Activated naive CD4-positive, alpha-beta T cell treated with anti-CD3 and anti-CD28 coated beads for 36 hours (primary cell): ENCODE results near the gene SHTN1. TPM values are rescaled to one million over a fixed set of nuclear protein-coding genes. Genes with fewer than 3 reads are reported as not detected.

Source experiments
- CTCF ChIA-PET: fragments of 350-600 bp; sonication (Branson Sonifier 250); formaldehyde crosslinking; loops from one replicate; lab custom pipeline; 2021; ENCODE audit warnings: antibody characterized with exemption; lab: Charles Lee
- DNase-seq: peaks from one replicate; pipeline ENCODE4 v3.0.0-alpha.2; 2020
- H3K27ac Mint-ChIP-seq: one replicate; pipeline ENCODE4 v1.8.0; 2021; ENCODE audit warnings: mild to moderate bottlenecking, mixed read lengths
- H3K27me3 Mint-ChIP-seq: one replicate; pipeline ENCODE4 v1.8.0; 2021; ENCODE audit warnings: low read depth, mixed read lengths
- H3K36me3 Mint-ChIP-seq: one replicate; pipeline ENCODE4 v1.8.0; 2021; ENCODE audit warnings: low read depth, mixed read lengths
- H3K4me1 Mint-ChIP-seq: one replicate; pipeline ENCODE4 v1.8.0; 2021; ENCODE audit warnings: low read depth, mixed read lengths
- H3K4me3 Mint-ChIP-seq: one replicate; pipeline ENCODE4 v1.8.0; 2021; ENCODE audit warnings: mild to moderate bottlenecking, moderate library complexity, mixed read lengths
- H3K9me3 Mint-ChIP-seq: one replicate; pipeline ENCODE4 v1.8.0; 2021; ENCODE audit warnings: mixed read lengths
- intact Hi-C: fragments of 100-400 bp; cut with micrococcal nuclease; formaldehyde crosslinking; loops from one replicate; pipeline ENCODE4 v1.15.1; 2023
- total RNA-seq, 2 experiments: library from RNA; stranded (reverse); gene quantifications; one replicate each; pipeline ENCODE4 v1.2.3, GENCODE V29; 2021

The SHTN1 gene
- under 1 TPM; 0.29 to 0.40 TPM for total RNA-seq

- peak; percentile 55 for DNase-seq
- peak within 1 kb of the TSS; percentile 66 for H3K4me3 Mint-ChIP-seq
- H3K9me3 Mint-ChIP-seq = no peaks in the 10 kb centered on the region
- peaks cover 46% of the 10 kb centered on the region for H3K27me3 Mint-ChIP-seq
- no peak within 1 kb of the TSS for H3K27ac Mint-ChIP-seq
- intact Hi-C loops = loop anchor here (5.0 kb wide), 1 partner anchor 172 kb away; no protein-coding TSS in a partner anchor
- CTCF ChIA-PET = interaction anchor here (0.6 to 2.5 kb wide), 2 partner anchors 163 to 170 kb away, joined by 3 to 11 read pairs; no protein-coding TSS in a partner anchor
- H3K4me1 Mint-ChIP-seq = peaks cover 2% of the 10 kb centered on the region
- no peaks in the 10 kb centered on the region for H3K36me3 Mint-ChIP-seq
Measured at GRCh38 chr10:117005026-117005526, at the start of gene SHTN1. Gene SHTN1 (minus strand): TSS chr10:117005187. CDS start chr10:117005079, 108 bp downstream.

- H3K4me3 Mint-ChIP-seq = no peak overlapping the region
- no peaks in the 10 kb centered on the region for H3K9me3 Mint-ChIP-seq
- no peaks in the 10 kb centered on the region for H3K4me1 Mint-ChIP-seq
- intact Hi-C loops = no loop called here
- no peak for DNase-seq
- H3K36me3 Mint-ChIP-seq = peaks cover 4% of the 10 kb centered on the region
- no peak overlapping the region for H3K27ac Mint-ChIP-seq
- CTCF ChIA-PET = no interaction called here
- H3K27me3 Mint-ChIP-seq = peaks cover 14% of the 10 kb centered on the region
Measured at GRCh38 chr10:117053482-117053881, 48.5 kb upstream of the SHTN1 start.

DNA sequence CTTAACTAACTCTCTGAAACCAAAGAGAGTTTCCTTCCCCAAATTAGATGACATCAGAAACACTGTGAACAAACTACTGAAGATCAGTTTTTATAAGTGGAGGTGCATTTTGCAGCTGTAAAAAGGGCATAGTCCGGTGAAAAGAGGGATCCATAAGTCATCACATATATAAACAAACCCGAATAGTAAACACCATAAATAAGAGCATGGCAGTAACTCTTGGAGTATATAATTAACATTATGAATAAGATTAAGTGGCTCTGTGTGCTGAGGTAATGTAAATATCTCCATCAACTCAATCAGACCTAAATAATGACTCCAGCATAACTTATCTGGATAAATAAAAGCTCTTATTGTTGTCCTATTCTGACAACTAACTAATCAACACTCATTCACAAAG is 43.0 kb upstream of the SHTN1 start:
- H3K4me1 Mint-ChIP-seq = no peaks in the 10 kb centered on the region
- intact Hi-C loops = no loop called here
- DNase-seq = no peak
- no peaks in the 10 kb centered on the region for H3K36me3 Mint-ChIP-seq
- no peak overlapping the region for H3K4me3 Mint-ChIP-seq
- CTCF ChIA-PET = no interaction called here
- H3K27me3 Mint-ChIP-seq = no peaks in the 10 kb centered on the region
- peaks cover 14% of the 10 kb centered on the region for H3K9me3 Mint-ChIP-seq
- no peak overlapping the region for H3K27ac Mint-ChIP-seq

DNA sequence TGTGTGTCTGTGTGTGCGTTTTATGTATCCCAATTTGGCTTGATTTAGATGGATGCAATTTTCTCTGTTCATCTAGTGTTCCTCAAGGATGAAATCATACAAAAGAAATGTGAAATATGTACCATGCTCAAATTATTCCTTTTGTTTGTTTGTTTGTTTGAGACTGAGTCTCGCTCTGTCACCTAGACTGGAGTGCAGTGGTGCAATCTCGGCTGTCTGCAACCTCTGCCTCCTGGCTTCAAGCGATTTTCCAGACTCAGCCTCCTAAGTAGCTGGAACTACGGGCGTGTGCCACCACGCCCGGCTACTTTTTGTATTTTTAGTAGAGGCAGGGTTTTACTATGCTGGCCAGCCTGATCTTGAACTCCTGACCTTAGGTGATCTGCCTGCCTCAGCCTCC is 11.3 kb upstream of the SHTN1 start:
- intact Hi-C loops = no loop called here
- no peaks in the 10 kb centered on the region for H3K9me3 Mint-ChIP-seq
- DNase-seq = no peak
- no peak overlapping the region for H3K27ac Mint-ChIP-seq
- H3K36me3 Mint-ChIP-seq = no peaks in the 10 kb centered on the region
- CTCF ChIA-PET = no interaction called here
- no peaks in the 10 kb centered on the region for H3K4me1 Mint-ChIP-seq
- H3K4me3 Mint-ChIP-seq = no peak overlapping the region
- peaks cover 7% of the 10 kb centered on the region for H3K27me3 Mint-ChIP-seq

DNA sequence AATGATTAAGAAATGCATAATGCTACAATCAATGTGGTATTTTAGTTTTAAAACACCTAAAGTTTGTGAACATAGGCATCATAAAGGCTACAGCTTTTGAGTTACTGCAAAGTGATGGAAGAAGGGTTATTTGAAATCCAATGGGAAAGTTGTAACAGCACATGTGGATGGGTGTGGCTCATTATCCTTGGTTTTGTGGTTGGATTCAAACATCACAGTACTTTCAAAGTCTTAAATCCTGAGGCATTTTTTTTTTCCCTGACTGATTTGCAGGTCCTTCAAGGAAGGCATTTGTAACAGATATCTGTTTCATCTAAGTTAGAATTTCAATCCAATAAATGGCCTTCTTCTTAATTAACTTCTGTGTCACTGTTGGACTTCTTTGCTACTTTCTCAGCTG is 9.8 kb upstream of the SHTN1 start:
- no peaks in the 10 kb centered on the region for H3K36me3 Mint-ChIP-seq
- H3K4me1 Mint-ChIP-seq = no peaks in the 10 kb centered on the region
- no peaks in the 10 kb centered on the region for H3K9me3 Mint-ChIP-seq
- CTCF ChIA-PET = interaction anchor here (0.7 kb wide), 2 partner anchors 65 to 153 kb away, joined by 3 to 5 read pairs; no protein-coding TSS in a partner anchor
- DNase-seq = no peak
- H3K4me3 Mint-ChIP-seq = no peak overlapping the region
- H3K27me3 Mint-ChIP-seq = peaks cover 10% of the 10 kb centered on the region
- no peak overlapping the region for H3K27ac Mint-ChIP-seq
- intact Hi-C loops = no loop called here

DNA sequence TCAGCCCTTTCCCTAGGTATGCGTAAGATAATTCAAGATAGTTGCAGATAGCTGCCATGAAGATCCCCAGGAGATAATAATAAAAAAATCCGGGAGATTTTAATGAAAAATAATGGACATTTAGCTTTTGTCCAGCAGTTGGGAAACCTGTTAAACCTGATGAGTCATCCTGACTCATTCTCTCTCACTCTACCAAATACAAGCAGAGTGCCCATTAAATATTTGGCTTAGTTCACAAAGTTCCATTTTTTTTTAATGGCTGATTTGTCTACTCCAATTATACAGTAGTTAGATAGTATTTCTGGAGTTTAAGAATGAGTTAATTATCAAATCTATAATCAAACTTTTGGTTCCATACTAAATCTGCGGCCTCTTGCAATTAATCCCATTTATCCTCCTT is 2.1 kb upstream of the SHTN1 start:
- intact Hi-C loops = loop anchor here (5.0 kb wide), 1 partner anchor 170 kb away; no protein-coding TSS in a partner anchor
- DNase-seq = no peak
- Mint-ChIP-seq H3K27me3 (peaks cover 35% of the 10 kb centered on the region), H3K4me3 (no peak overlapping the region), H3K36me3 (no peaks in the 10 kb centered on the region), H3K4me1 (peaks cover 2% of the 10 kb centered on the region), H3K9me3 (no peaks in the 10 kb centered on the region), H3K27ac (no peak overlapping the region)
- CTCF ChIA-PET = interaction anchor here (0.6 kb wide), 1 partner anchor 1284 kb away, joined by 3 read pairs; no protein-coding TSS in a partner anchor

GRCh38 chr10:117005527-117006055 is 604 bp upstream of the SHTN1 start:
- Mint-ChIP-seq H3K4me1 (peaks cover 2% of the 10 kb centered on the region), H3K9me3 (no peaks in the 10 kb centered on the region), H3K27ac (no peak overlapping the region), H3K27me3 (peaks cover 44% of the 10 kb centered on the region), H3K36me3 (no peaks in the 10 kb centered on the region), H3K4me3 (peak overlapping the region; percentile 18)
- intact Hi-C loops = loop anchor here (5.0 kb wide), 1 partner anchor 172 kb away; no protein-coding TSS in a partner anchor
- CTCF ChIA-PET = interaction anchor here (2.5 kb wide), 1 partner anchor 170 kb away, joined by 11 read pairs; no protein-coding TSS in a partner anchor
- no peak for DNase-seq

DNA sequence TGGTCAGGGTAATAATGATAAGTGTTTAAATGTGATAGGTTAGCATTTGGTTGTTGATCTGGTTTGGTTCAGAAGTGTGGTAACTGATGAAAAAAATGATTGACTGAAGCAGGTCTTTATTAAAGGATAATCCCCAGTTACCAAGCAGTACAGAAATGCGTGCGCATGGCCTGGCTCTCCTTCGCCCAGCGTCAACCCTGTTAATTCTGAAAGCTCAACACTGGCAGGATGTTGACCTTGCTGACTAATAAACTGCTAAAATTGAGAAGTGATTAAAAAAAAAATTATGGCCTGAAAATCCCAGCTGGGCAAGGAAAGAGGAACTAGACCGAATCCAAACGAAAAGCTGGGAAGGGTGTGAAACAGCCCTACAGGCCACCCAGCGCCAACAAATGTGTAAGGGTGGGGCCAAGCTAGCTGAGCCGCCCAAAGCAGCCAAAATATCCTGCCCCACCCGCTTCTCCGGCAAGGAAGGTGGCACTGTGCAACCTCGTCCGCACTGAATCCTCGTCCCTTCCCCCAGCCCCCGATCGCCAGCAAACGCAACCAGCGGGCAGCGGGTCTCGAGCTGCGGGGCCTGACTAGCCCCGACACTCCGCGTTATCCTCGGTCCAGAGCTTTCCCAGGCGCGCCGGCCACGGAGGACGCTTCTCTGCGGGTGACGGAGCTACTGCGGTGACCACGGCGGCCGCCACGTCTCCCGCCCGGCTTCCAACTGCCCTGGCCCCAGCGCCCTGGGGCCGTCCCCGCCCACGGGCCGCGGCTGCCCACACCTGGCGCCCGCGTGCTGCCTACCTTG is 561 bp downstream of the SHTN1 start:
- CTCF ChIA-PET = interaction anchor here (0.6 to 2.5 kb wide), 2 partner anchors 163 to 171 kb away, joined by 3 to 11 read pairs; no protein-coding TSS in a partner anchor
- Mint-ChIP-seq H3K27me3 (peaks cover 49% of the 10 kb centered on the region), H3K9me3 (no peaks in the 10 kb centered on the region), H3K36me3 (no peaks in the 10 kb centered on the region), H3K4me1 (peaks cover 2% of the 10 kb centered on the region), H3K4me3 (peak overlapping the region; percentile 66), H3K27ac (no peak overlapping the region)
- intact Hi-C loops = loop anchor here (5.0 kb wide), 1 partner anchor 173 kb away; no protein-coding TSS in a partner anchor
- no peak for DNase-seq

DNA sequence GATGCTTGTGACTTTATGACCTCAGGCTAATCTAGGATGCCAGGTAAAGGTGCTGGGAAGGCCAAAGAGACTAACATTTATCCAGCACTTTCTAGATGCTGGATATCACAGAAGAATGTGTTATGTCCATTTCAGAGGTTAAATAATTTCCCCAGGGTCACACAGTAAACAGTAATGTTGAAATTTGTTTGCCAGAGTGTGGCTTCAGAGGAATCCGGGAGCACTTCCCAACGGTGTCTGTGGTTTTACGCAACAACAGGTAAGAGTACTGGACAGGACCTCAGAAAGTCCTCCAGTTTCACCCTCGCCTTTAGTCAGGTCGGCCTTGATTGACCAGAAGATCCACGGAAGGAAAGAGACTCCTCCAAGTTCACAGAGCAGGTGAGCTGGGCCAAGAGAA is 1.7 kb downstream of the SHTN1 start:
- CTCF ChIA-PET = interaction anchor here (2.5 kb wide), 1 partner anchor 172 kb away, joined by 11 read pairs; no protein-coding TSS in a partner anchor
- Mint-ChIP-seq H3K9me3 (no peaks in the 10 kb centered on the region), H3K4me3 (no peak overlapping the region), H3K36me3 (no peaks in the 10 kb centered on the region), H3K27me3 (peaks cover 46% of the 10 kb centered on the region), H3K4me1 (peaks cover 2% of the 10 kb centered on the region), H3K27ac (no peak overlapping the region)
- intact Hi-C loops = no loop called here
- no peak for DNase-seq

- H3K27ac Mint-ChIP-seq = no peak overlapping the region
- intact Hi-C loops = no loop called here
- peaks cover 46% of the 10 kb centered on the region for H3K27me3 Mint-ChIP-seq
Measured at GRCh38 chr10:117002206-117002605, 2.8 kb downstream of the SHTN1 start.

DNA sequence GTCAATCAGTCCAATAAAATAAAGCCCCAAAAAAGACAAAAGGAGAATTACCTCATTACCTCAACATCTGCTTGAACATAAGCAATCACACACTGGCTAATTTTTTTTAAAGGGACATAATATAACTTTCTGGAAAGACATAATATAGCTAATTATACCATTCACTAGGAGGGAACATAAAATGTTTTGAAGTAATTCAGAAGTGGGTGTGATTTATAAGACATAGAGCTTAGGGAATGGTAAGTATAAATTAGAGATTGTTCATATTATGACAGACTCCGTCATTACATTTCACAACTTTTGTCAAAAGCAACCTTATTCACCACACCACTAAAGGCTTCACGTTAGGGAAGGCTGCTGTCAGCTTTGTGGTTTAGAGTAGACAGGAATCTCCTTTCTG is 3.8 kb downstream of the SHTN1 start:
- Mint-ChIP-seq H3K9me3 (no peaks in the 10 kb centered on the region), H3K4me1 (peaks cover 2% of the 10 kb centered on the region), H3K27ac (no peak overlapping the region), H3K4me3 (no peak overlapping the region), H3K27me3 (peaks cover 51% of the 10 kb centered on the region), H3K36me3 (no peaks in the 10 kb centered on the region)
- intact Hi-C loops = no loop called here
- CTCF ChIA-PET = interaction anchor here (0.6 kb wide), 1 partner anchor 11 kb away, joined by 5 read pairs; no protein-coding TSS in a partner anchor
- DNase-seq = no peak

More at GRCh38 chr10:117002206-117002605, 2.8 kb downstream of the SHTN1 start:
- no peak for DNase-seq
- no peaks in the 10 kb centered on the region for H3K36me3 Mint-ChIP-seq
- CTCF ChIA-PET = no interaction called here
- H3K4me3 Mint-ChIP-seq = no peak overlapping the region
- H3K4me1 Mint-ChIP-seq = peaks cover 2% of the 10 kb centered on the region
- H3K9me3 Mint-ChIP-seq = no peaks in the 10 kb centered on the region

- Mint-ChIP-seq H3K9me3 (no peaks in the 10 kb centered on the region), H3K36me3 (no peaks in the 10 kb centered on the region), H3K4me1 (no peaks in the 10 kb centered on the region), H3K4me3 (no peak overlapping the region), H3K27me3 (peaks cover 47% of the 10 kb centered on the region), H3K27ac (no peak overlapping the region)
- intact Hi-C loops = no loop called here
- CTCF ChIA-PET = no interaction called here
- DNase-seq = no peak
Measured at GRCh38 chr10:117000580-117000979, 4.4 kb downstream of the SHTN1 start.
